SJSA1 (cell line): ENCODE measurements around the gene KRT78. TPM values are rescaled to one million over a fixed set of nuclear protein-coding genes. Genes with fewer than 3 reads are reported as not detected.
"Not testable (repeated sequence)": the region's sequence is repeated elsewhere in the genome, so short reads cannot be mapped to it uniquely, and the experiment has no call there.

Source experiments
- DNase-seq, 2 experiments: peaks; one replicate each; pipeline ENCODE4 v3.0.0-alpha.2; 2015 to 2020; ENCODE audit warnings: low spot score in 2 of 2, low read depth in 1 of 2
- H3K27ac ChIP-seq: fragments of 250-450 bp; sonication (Bioruptor Pico); 2 replicates; pipeline ENCODE4 v1.5.1; 2020; ENCODE audit warnings: mild to moderate bottlenecking, moderate library complexity
- H3K27me3 ChIP-seq: fragments of 250-450 bp; sonication (Bioruptor Pico); replicated peaks from 2 replicates; pipeline ENCODE4 v1.5.1; 2020; ENCODE audit warnings: mild to moderate bottlenecking, moderate library complexity
- H3K36me3 ChIP-seq: fragments of 250-450 bp; sonication (Bioruptor Pico); 2 replicates; pipeline ENCODE4 v1.5.1; 2020; ENCODE audit warnings: mild to moderate bottlenecking
- H3K4me1 ChIP-seq: fragments of 250-450 bp; sonication (Bioruptor Pico); replicated peaks from 2 replicates; pipeline ENCODE4 v1.6.1; 2021; ENCODE audit warnings: mild to moderate bottlenecking
- H3K4me3 ChIP-seq: fragments of 250-450 bp; sonication (Bioruptor Pico); 2 replicates; pipeline ENCODE4 v1.5.1; 2020; ENCODE audit warnings: mild to moderate bottlenecking
- H3K9me3 ChIP-seq: fragments of 250-450 bp; sonication (Bioruptor Pico); replicated peaks from 2 replicates; pipeline ENCODE4 v1.5.1; 2020; ENCODE audit warnings: mild to moderate bottlenecking
- total RNA-seq: library from RNA; depleted of rRNA; stranded (reverse); fragments of >200 nt; shearing (Covaris generic); gene quantifications from 2 replicates; pipeline ENCODE4 v1.2.3, GENCODE V29; 2014

KRT78 gene
- total RNA-seq, 1 experiment from 2014 or later = 0.21 TPM

DNA sequence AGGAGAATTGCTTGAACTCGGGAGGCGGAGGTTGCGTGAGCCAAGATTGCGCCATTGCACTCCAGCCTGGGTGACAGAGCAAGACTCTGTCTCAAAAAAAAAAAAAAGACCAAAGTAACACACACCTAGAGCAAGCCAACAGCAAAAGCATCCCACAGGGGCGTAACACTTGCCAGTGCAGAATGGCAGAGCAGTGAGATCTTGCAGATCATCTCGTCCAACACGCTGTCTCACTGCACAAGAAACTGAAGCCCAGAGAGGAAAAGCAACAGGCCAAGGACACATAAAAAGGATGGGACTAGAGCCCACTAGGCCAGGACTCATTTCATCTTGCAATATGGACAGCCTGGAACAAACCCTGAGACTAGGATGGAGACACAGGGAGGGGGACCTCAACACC is 12.7 kb upstream of the KRT78 start:
- Histone ChIP-seq H3K27me3 (no peaks in the 10 kb centered on the region), H3K36me3 (no peaks in the 10 kb centered on the region), H3K9me3 (no peaks in the 10 kb centered on the region), H3K4me3 (no peak overlapping the region), H3K4me1 (no peaks in the 10 kb centered on the region), H3K27ac (no peak overlapping the region)
- DNase-seq = no peak

DNA sequence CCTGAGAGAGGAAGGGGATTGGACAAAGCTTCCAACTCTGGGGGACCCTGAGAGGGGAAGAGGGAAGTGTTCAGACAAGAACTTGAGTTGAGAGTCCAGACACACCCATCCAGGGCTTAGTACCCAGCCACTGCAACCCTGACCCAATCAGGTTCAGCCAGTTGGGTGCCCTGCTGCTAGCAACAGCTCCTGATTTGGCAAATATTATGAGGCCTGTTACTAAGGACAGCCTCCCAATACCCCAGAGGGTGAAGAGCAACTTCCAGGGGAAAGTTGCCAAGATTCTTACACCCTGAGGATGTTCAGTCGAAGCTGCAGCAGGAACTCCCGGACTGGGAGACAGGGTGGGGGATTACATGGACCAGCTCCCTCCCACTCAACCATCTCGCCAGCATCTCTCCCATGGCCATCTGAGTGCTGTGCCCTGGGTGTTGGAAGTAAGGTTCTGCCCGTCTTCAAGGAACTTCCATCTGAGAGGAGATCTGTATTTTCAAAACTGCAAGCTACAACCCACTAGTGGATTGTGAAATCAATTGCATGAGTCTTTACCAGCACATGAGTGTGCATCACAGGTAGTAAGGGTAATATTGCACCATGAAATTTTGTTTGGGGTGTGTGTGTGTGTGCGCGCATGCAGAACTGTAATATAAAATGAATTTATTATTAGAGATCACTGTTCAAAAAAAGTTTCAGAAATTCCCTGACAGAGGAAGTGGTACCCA is 11.5 kb upstream of the KRT78 start:
- no peaks in the 10 kb centered on the region for H3K36me3 ChIP-seq
- H3K27me3 ChIP-seq = no peaks in the 10 kb centered on the region
- no peak overlapping the region for H3K27ac ChIP-seq
- H3K9me3 ChIP-seq = no peaks in the 10 kb centered on the region
- no peak overlapping the region for H3K4me3 ChIP-seq
- no peak for DNase-seq
- H3K4me1 ChIP-seq = no peaks in the 10 kb centered on the region

DNA sequence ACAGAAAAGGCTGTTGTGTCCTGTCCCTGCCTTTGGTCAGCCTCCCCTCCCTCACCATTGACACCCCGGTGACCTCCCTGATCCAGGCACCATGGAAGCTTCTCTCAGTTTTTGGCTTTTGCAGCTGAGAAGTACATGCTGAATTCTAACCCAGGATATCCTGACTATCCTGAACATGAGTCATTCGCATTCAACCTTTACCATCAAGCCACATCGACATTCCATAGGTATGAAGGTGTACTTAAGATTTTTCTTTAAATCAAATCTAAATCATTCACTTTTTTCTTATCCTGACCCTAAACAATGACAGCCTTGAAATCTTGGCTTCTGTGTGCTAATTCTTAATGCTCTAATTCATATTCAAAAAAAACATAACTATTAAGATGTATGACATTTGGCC is 8.7 kb upstream of the KRT78 start:
- Histone ChIP-seq H3K4me1 (no peaks in the 10 kb centered on the region), H3K27ac (no peak overlapping the region), H3K4me3 (no peak overlapping the region), H3K36me3 (no peaks in the 10 kb centered on the region), H3K9me3 (no peaks in the 10 kb centered on the region), H3K27me3 (no peaks in the 10 kb centered on the region; the same call in 1 of the 2 replicates)
- no peak for DNase-seq

DNA sequence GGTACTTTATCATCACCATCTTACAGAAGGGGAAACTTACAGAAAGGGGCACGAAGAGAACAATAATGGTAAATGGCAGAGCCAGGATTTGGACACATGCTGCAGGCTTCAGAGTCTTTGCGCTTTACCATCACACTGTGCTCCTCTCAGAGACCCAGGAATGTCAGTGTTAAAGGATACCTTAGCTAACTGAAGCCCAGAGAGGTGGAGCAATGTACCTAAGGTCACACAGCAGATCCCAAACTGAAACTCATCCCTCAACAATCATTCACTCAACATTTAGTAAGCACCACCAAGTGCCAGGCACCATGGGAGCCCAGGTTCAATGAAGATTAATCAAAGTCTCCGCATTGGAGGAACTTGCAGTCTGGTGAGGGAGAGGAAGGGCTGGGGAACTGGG is 8.0 kb upstream of the KRT78 start:
- no peak overlapping the region for H3K4me3 ChIP-seq
- H3K27me3 ChIP-seq = peaks cover under 1% of the 10 kb centered on the region; the same call in 1 of the 2 replicates
- no peak for DNase-seq
- H3K9me3 ChIP-seq = no peaks in the 10 kb centered on the region
- no peaks in the 10 kb centered on the region for H3K4me1 ChIP-seq
- no peak overlapping the region for H3K27ac ChIP-seq
- H3K36me3 ChIP-seq = no peaks in the 10 kb centered on the region

DNA sequence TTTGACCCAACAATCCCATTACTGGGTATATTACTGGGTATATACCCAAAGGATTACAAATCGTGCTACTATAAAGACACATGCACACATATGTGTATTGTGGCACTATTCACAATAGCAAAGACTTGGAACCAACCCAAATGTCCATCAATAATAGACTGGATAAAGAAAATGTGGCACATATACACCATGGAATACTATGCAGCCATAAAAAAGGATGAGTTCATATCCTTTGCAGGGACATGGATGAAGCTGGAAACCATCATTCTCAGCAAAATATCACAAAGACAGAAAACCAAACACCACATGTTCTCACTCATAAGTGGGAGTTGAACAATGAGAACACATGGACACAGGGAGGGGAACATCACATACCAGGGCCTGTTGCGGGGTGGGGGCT is 7.3 kb upstream of the KRT78 start:
- H3K27me3 ChIP-seq, H3K4me3 ChIP-seq, DNase-seq, H3K4me1 ChIP-seq, H3K36me3 ChIP-seq, H3K27ac ChIP-seq, H3K9me3 ChIP-seq: not testable (repeated sequence)

DNA sequence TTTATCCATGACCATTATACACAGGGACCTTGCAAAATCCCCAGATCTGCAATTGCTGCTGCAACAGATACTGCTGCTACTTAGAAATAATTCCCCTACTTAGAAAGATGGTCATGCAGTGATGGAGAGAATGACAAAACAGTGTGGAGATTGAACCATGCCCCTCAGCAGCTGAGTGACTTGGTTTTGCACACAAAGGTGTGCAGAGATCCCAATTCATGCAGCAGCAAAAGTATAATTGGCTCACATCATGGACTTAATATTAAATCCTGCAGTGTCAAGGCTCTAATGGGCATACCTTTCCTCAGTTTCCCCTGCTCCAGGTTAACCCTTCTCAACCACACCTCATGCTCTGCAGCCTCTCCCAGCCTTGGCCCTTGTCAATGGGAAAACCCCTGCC is 3.0 kb upstream of the KRT78 start:
- DNase-seq = no peak
- H3K36me3 ChIP-seq = no peaks in the 10 kb centered on the region

DNA sequence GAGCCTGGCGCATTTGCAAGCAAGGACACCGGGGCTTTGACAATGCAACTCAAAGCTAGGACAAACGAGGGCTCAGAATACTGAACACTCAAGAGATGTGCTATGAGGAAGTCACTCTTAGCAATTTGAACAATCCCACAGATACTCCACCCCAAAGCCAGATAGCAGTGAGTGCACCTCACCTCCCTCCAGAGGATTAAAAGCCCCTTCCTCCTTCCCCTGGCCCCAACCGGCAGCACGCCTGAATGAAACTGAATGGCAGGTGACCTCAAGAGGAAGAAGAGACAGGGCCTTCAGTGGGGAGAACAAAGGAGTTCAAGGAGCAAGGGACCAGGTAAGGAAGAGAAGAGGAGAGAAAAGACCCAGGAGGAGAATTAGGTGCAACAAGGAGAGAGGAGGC is 1.9 kb upstream of the KRT78 start:
- Histone ChIP-seq H3K36me3 (no peaks in the 10 kb centered on the region), H3K9me3 (no peaks in the 10 kb centered on the region), H3K4me1 (peaks cover 8% of the 10 kb centered on the region), H3K27ac (no peak overlapping the region), H3K27me3 (peaks cover 7% of the 10 kb centered on the region; the same call in 1 of the 2 replicates), H3K4me3 (no peak overlapping the region)
- no peak for DNase-seq

More for the DNA sequence above, 3.0 kb upstream of the KRT78 start:
- Histone ChIP-seq H3K27me3 (peaks cover 7% of the 10 kb centered on the region; the same call in 1 of the 2 replicates), H3K4me3 (no peak overlapping the region), H3K9me3 (no peaks in the 10 kb centered on the region), H3K4me1 (peaks cover 8% of the 10 kb centered on the region), H3K27ac (no peak overlapping the region)

DNA sequence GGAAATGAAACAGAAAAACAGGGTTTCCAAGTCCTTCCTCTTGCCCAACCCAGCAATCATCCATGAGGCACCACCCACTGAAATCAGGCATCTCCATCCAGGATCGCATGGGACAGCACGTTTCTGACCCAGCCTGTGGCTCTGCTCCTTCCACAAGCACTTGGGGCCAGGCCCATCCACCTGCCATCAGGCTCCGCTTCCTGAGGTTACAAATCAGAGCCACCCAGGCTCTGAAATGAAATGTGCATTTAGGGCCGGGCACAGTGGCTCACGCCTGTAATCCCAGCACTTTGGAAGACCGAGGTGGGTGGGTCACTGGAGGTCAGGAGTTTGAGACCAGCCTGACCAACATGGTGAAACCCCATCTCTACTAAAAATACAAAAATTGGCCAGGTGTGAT is 717 bp upstream of the KRT78 start:
- DNase-seq = no peak
- Histone ChIP-seq H3K4me1 (peaks cover 8% of the 10 kb centered on the region), H3K27ac (no peak overlapping the region), H3K36me3 (no peaks in the 10 kb centered on the region), H3K9me3 (no peaks in the 10 kb centered on the region), H3K4me3 (no peak overlapping the region), H3K27me3 (peaks cover 7% of the 10 kb centered on the region; the same call in 1 of the 2 replicates)

DNA sequence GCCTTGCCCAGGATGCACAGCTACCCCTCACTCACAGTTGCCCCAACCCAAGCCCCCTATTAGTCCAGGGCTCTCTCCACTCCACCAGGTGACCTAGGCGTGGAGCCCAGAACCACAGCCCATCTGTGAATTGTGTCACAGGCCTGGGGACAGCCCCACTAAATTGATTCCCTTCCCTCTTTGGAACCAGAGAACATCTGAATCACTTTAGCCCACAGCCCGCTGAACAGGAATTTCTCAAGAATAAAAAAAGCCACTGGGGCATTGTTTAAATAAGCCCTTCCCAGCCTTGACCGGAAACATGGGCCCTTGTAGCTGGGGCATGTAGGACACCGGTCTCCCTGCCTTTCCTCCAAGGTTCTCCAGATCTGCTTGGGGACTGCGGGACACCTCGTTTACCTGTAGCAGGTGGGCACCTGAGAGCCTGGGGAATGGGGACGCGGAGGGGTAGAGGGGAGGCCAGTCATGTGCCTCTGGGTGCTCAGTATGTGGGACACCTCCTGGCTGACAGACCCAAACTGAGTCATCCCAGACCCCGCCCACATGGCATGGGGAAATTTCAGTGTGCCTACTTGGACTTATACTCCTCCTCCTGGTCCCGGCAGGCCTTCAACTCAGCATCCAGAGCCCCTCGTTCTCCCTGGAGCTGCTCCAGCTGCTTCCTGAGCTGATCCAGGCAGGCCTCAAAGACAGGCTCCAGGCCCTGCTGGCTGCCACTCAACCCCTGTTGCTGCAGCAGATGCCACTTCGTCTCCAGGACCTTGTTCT is 1.3 kb downstream of the KRT78 start:
- Histone ChIP-seq H3K27ac (no peak overlapping the region), H3K27me3 (peaks cover 7% of the 10 kb centered on the region; the same call in 1 of the 2 replicates), H3K9me3 (no peaks in the 10 kb centered on the region), H3K4me1 (peaks cover 8% of the 10 kb centered on the region), H3K36me3 (no peaks in the 10 kb centered on the region), H3K4me3 (no peak overlapping the region)
- no peak for DNase-seq

DNA sequence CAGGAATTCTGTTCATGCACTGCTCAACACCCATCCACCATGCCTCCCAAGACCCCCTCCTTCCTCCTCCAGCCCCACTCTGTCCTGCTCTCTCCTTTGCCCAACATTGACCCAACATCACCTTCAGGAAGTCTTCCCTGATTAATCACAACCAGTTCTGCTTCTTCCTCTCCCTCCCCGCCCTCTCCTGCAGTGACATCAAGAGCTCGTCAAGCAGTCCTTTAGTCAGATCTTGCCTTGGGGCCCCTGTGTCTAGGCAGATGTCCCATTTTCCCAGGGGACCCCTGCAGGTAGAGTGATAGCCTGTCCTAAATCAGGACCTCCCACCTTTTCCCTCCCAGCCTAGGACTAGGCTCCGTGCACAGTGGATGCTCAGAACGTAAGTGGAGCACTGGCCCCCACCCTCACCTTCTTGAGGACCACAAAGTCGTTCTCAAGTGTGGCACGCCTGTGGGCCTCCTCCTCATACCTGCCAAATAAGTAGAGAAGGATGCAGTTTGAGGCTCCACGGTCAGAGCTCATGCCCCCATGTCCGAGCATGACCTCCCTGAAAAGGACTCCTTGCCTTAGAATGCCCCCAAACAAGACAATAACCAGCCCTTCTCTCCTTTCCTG is 2.3 kb downstream of the KRT78 start:
- Histone ChIP-seq H3K4me1 (peaks cover 8% of the 10 kb centered on the region), H3K27me3 (peaks cover 4% of the 10 kb centered on the region; the same call in 1 of the 2 replicates), H3K9me3 (no peaks in the 10 kb centered on the region), H3K4me3 (no peak overlapping the region), H3K36me3 (no peaks in the 10 kb centered on the region), H3K27ac (no peak overlapping the region)
- DNase-seq = no peak

DNA sequence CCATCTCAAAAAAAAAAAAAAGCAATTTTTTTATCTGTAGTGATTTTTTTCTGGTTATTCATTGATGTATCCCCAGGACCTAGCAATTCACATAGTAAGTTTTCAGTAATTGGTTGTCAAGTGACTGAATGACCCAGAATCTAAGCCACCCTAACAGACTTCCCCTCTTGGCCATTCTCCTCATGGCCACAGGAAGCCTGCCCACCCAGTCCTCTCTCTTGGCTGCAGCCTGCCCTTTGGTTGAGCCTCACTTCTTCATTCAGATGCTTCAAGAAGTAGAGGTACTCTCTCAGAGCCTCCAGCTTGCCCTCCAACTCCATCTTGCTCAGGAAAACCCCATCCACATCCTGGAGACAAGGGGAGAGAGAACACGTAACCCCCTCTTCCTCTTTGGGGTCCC is 2.8 kb downstream of the KRT78 start:
- DNase-seq = no peak
- Histone ChIP-seq H3K4me1 (peaks cover 8% of the 10 kb centered on the region), H3K9me3 (peaks cover under 1% of the 10 kb centered on the region; the same call in 1 of the 2 replicates), H3K27me3 (peaks cover 2% of the 10 kb centered on the region), H3K4me3 (no peak overlapping the region), H3K27ac (no peak overlapping the region), H3K36me3 (no peaks in the 10 kb centered on the region)

DNA sequence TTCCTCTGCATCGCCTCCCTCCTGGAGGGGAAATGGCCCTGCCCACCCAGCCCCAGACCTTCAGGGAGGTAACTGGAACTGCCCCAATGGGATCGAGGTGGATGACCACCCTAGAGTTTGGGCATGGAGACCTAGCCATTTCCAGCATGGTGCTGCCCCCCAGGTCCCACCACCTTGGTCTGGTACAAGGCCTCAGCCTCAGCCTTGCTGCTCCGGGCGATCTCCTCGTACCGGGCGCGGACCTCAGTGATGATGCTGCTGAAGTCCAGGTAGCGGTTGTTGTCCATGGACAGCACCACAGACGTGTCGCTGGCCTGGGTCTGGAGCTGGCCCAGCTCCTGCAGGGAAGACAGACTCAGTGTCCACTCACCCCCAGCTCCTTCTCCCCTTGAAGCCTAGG is 4.4 kb downstream of the KRT78 start:
- DNase-seq = no peak
- H3K27ac ChIP-seq = no peak overlapping the region
- H3K27me3 ChIP-seq = peaks cover 16% of the 10 kb centered on the region
- no peak overlapping the region for H3K4me3 ChIP-seq
- H3K36me3 ChIP-seq = no peaks in the 10 kb centered on the region
- H3K9me3 ChIP-seq = peaks cover 10% of the 10 kb centered on the region
- peaks cover 8% of the 10 kb centered on the region for H3K4me1 ChIP-seq

DNA sequence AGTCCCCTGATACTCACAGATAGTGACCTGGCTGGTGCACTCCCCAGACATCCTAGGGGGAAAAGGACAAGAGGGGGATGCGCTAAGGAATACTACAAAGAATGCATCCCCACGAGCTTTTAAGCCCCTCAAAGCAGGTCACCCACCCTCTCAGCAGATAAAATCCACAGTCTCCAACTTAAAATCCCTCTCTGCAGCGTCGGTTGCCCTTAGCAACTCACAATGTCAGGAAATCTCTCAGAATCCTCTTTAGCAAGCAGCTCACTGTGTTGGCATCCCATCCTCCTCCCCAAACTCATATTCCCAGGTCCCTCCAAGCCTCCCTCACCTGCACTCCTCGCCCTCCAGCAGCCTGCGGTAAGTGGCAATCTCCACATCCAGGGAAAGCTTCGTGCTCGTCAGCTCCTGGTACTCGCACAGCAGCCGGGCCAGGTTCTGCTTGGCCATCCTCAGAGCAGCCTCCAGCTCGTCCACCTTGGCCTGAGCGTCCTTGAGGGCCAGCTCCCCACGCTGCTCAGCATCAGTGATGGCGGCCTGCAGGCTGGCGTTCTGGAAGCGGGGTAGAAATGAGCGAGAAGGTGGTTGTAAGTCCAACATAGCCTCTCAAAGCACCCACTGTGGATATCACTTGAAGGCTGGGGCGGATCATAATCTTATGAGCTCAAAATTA is 9.2 kb downstream of the KRT78 start:
- peak; percentile 83 to 97 for DNase-seq
- H3K27ac ChIP-seq = no peak overlapping the region
- H3K36me3 ChIP-seq = no peaks in the 10 kb centered on the region
- H3K27me3 ChIP-seq = peaks cover 29% of the 10 kb centered on the region
- peaks cover 30% of the 10 kb centered on the region for H3K4me1 ChIP-seq
- no peak overlapping the region for H3K4me3 ChIP-seq
- H3K9me3 ChIP-seq = peaks cover 14% of the 10 kb centered on the region
